Urothelium cell line (cell line): ENCODE measurements around the gene TMEM62.

Experiments used
- DNase-seq: peaks from one replicate; pipeline ENCODE4 v3.0.0; 2011; ENCODE audit warnings: low spot score, mixed read lengths
- FAIRE-seq: peaks from 2 replicates; lab custom pipeline; 2011; peaks lifted over from hg19 to GRCh38; lab: Jason Lieb, UNC

Gene TMEM62

DNA sequence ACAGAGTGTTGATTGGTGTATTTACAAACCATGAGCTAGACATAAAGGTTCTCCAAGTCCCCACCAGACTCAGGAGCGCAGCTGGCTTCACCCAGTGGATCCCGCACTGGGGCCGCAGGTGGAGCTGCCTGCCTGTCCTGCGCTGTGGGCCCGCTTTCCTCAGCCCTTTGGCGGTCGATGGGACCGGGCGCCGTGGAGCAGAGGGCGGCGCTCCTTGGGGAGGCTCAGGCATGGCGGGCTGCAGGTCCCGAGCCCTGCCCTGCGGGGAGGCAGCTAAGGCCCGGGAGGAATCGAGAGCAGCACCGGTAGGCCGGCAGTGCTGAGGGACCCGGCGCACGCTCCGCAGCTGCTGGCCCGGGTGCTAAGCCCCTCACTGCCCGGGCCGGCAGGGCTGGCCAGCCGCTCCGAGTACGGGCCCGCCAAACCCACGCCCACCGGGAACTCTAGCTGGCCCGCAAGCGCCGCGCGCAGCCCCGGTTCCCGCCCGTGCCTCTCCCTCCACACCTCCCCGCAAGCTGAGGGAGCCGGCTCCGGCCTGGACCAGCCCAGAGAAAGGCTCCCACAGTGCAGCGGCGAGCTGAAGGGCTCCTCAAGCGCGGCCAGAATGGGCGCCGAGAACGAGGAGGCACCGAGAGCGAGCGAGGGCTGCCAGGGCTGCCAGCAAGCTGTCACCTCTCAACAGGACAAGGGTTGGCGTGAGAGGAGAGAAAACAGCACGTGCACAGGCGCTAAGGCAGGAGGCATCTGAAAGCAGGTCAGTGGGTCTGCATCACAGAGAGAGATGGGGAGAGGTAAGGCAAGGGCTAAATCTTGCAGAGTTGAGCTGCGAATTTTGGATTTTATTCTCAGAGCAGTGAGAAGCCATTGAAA, 93.3 kb downstream of the TMEM62 start:
- FAIRE-seq = no peak
- no peak for DNase-seq

DNA sequence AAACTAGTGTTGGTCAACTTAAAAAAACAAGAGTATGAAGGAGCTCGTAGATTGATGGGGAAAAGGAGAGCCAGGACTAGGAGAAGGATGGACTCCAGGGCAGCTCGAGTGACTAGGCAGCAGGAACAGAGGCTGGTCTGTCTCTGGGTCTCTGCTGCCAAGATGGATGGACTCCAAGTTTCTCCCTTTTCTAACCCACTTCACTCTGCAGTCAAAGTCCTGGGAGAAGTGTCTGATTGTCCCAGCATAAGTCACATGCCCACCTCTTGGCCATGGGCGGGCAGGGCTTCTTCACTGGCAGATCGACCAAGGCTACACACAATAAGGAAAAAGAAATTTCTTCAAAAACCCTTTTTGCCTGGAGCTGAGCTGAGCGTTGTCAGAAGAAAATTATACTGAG, 96.6 kb downstream of the TMEM62 start:
- DNase-seq = no peak
- FAIRE-seq = no peak

DNA sequence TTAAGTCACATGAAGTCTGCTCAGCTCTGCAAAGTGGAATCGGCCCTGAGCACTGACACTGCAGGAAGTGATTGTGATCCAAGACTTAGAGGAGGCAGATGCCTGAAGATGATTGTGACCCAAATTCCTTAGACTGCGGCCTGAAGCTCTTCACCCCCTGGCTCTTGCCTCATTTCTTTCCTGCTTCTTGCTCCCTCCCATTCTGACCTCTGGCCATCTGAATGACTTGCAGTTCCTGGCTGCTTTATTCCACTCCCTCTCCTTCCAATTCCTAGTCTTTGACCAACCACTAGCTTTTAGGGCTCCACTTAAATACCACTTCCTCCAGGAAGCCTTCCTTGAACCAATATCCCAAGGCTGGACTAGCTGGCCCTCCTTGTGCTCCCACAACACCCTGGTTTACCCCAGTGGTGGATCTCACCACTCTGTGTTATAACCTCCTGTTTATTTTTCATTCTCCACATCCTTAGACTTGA, 97.3 kb downstream of the TMEM62 start:
- DNase-seq (no peak), FAIRE-seq (no peak)

DNA sequence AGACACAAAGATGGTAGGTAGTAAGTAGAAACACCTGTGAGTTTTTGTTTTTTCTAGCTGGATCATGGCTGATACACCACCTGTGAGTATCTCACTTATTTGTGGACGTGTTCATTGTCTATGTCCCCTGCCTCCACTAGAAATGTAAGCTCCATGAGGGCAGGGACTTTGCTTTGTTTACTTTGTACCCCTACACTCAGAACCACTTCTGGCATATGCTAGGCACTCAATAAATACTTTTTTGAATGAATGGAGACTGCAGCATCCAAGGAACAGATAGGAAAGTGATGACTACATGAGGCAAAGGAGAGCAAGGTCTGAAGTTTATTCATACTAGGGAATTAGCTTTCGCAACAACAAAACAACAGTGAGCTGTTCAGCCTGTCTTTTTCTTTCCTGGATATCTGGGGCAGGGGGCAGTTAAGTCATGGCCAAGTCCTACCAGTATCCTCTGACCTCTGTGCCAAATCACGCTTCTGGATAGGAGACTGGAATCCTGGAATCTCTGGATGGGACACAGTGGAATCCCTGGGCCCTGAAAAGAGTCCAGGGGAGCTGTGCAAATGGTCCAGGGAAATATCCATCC, 99.0 kb downstream of the TMEM62 start:
- DNase-seq (no peak), FAIRE-seq (no peak)
